ELR (cell line): ENCODE results near the gene PDIA6.
"Not testable (repeated sequence)": the region's sequence is repeated elsewhere in the genome, so short reads cannot be mapped to it uniquely, and the experiment has no call there.

Source experiments
- DNase-seq: peaks from one replicate; pipeline ENCODE4 v3.0.0-alpha.2; 2015; ENCODE audit warnings: low read depth

Gene PDIA6

DNA sequence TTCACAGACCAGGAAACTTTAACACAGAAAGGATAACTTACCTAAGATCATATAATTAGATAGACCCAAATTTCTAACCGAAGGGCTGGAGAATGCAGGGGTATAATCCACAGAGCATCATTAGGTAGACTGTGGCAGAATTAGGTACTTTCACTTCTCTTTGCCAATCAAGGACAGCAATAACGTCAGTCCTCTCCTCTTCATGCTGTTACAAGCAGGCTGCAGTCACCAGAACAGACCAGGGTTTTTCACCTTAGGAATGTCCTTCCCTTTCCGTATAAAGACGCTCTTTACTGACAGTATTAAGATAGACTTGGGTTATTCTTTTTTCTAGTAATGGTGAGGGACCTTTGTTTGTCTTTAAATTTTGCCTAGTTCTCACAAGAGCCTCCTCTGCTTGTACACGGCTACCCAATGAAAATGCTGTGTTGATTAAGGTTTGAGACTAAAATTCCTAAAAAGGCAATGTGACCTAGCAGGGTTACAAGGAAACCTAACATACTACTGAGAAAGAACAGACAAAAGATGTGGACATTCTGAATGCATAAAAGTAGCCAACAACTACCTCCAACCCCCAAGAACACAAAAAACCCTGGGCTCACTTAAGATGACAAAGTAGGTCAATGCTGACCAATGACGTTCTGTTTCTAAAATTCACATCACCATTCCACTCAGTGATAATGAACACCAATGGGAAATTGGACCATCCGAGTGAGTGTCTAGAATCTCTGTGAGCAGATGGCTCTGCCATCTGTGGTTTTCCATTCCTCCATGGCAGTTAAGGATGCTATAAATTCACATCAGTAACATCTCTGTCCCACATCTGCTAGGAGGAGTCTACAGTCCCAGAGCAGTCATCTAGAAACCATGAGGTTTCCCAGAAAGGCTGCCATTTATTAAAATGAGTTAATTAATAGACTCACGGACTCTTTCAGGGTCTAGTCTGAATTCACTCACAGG lies 2.1 kb downstream of the PDIA6 start:
- peak; percentile 19 for DNase-seq

- DNase-seq: no peak
Observed at GRCh38 chr2:10806543-10806942, 6.0 kb downstream of the PDIA6 start.

GRCh38 chr2:10805990-10806389 lies 6.6 kb downstream of the PDIA6 start:
- not testable (repeated sequence) for DNase-seq

DNA sequence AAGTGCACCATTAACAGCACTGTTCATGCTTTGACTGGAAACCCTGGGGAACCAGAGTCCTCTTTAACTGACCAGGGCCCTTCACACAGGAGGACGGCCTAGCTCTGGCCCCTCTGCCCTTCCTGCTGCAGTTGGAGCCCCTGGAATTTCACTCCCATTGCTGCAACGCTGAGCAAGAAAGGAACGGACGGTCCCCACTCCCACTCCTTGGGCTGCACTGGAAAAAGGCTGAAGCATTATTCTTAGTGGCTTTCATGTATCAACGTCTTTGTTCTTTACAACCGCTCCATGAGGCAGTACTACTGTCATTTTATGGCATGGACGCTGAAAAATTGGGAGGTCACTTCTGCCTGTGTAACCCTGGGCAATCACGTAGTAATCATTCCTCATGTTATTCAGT lies 9.9 kb downstream of the PDIA6 start:
- no peak for DNase-seq

DNA sequence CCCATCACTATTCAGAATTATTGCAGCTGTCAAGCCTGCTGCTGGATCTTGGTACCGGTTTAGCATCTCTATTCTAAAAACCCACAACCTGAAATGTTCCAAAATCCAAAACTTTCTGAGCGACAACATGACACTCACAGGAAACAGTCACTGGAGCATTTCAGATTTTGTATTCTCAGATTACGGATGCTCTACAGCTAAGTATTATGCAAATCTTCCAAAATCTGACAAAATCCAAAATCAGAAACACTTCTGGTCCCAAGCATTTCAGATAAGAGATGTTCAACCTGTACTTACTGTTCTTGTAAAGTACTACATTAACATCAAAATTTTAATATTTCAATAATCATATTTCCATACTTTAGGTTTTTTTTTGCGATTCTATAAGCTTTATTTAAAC lies 12.4 kb downstream of the PDIA6 start:
- DNase-seq: no peak

- peak; percentile 13 for DNase-seq
Observed at GRCh38 chr2:10798783-10799182, 13.8 kb downstream of the PDIA6 start.

DNA sequence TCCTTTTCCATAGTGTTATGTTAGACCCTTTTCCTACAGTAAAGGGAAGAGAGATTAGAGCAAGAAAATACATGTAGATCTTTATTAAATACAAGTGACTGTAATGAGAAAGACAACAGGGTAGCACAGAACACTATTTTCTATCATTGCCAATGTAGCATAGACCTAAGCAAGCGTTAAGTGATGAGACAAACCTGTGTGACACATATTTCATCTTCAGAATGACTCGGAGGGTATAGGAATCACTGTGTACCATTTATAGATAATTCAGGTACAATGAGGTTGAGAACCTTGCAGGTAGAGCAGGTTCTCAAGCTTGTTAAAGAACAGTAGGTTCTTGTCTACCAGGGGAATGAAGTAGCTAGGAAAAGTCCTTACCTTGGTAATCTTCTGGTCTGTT lies 15.9 kb downstream of the PDIA6 start:
- no peak for DNase-seq

- DNase-seq: no peak
Observed at GRCh38 chr2:10795508-10796046, 17.0 kb downstream of the PDIA6 start.

- no peak for DNase-seq
Observed at GRCh38 chr2:10794876-10795275, 17.7 kb downstream of the PDIA6 start.

DNA sequence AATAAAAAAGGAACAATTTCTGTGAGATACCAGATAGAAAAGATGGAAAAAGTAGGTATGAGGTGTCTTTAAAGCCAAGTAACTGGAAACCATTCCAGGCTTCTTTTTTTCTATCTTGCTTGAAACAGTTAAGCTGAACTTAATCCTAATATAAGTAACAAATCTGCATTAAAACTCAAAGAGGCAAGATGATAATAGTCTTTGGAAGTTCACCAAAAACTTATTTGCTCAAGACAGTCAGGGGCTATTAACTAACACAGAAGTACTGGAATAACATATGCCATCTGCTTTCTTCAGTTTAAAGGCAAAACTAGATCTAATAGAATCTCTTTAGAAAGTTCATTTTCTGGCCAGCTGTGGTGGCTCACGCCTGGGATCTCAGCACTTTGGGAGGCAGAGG lies 18.8 kb downstream of the PDIA6 start:
- no peak for DNase-seq

GRCh38 chr2:10792660-10793400 lies 19.8 kb downstream of the PDIA6 start:
- no peak for DNase-seq

DNA sequence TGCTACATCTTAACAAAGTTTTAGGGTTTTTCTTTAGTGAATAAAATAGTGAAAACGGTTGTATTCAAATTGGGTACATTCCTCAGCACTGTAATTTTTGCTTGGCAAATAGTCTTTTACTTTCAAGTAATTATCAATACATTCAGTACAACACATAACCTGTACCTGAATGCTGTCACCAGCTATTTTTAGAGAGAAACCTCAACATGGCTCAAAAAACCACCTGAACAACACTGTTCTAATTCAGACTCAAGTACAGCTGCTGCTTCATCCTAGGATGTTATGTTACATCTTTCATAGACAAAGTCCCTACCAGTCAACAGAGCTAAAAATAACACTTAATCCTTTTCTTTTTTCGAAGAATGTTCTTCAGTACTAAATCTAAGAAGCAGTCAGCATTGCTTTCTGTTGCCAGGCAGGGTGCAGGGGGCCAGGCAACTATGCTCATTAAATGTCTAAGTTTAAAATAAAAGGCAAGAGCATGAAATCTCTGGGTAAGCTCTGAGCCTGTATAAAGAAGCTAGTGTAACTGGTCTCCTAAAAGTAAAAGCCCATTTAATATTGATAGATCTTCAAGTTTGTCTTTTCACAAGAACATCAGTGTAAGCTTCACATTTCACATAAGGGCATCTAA lies 20.5 kb downstream of the PDIA6 start:
- no peak for DNase-seq

DNA sequence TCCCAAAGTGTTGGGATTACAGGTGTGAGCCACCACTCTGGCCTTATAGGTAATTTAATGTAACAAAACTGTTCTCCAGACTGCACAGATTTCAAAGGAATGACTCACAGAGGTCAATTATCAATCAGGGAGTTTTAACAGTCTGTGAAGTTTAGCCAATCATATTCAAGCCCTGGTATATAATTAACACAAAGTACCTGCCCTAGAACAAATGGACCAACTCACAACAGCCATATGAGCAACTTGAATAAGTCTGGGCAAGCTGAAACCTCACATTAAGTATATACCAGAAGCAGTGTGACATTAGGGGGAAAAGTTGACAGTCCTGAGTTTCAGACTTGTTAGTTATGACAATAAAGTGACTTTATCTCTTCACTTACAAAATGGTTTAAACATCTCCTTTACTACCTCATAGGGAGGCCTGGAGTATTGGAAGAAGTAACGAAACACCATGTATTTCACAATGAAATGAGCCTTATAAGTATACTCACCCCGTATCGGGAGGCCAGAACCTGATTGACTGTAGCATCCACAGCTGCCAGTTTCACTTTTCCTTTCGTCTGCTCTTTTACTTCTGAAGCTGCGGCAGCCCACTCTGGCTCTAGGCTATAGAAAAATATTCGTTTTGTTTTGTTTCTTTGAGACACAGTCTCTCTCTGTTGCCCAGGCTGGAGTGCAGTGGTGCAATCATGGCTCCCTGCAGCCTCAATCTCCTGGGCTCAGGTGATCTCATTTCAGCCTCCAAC lies 22.2 kb downstream of the PDIA6 start:
- DNase-seq: no peak

DNA sequence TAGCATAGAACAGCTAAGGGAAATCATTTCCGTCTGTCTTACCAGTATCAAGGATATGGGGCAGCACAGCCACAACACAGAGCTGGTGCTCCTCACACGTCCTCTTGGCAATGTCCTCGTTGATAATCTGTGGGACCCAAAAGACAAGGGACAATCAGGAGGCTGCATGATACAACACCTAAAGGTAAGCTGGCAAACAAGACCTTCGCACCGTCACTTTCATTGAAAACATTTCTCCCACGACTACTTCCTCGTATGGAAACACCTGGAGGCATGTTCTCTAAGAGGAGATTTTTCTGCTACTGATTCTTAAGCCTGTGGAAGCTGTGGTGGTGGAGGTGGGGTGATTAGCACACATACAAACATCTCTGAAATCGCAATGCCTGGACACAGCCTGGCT lies 23.7 kb downstream of the PDIA6 start:
- DNase-seq: no peak

DNA sequence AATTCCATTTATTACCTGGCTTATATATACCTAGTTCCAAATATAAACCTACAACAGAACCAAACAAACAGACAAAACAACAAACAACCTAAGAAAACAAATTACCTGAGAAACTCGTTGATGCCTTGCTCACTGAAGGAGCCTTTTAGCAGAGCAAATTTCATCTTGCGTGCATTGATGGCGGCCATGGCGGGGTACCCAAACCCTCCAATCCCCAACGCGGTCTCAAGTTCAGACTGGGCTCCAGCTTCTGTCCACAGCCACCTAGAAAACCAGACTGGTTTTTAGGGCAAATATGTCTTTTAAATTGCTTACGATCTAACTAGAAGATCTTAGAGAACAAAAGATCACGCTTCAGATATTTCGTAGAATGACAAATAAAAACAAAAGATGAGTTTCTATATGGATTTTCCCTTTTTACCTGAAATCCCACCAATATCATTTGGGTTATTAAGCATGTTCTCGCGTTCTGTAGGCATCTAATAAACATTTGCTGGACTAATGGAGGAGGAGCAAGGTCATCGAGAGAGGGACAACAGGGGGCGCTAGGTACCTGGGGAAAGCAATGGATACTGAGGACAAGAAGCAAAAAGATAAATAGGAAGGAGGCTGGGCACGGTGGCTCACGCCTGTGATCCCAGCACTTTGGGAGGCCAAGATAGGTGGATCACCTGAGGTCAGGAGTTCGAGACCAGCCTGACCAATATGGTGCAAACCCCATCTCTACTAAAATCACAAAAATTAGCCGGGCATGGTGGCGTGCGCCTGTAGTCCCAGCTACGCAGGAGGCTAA lies 25.2 kb downstream of the PDIA6 start:
- DNase-seq: peak; percentile 14

DNA sequence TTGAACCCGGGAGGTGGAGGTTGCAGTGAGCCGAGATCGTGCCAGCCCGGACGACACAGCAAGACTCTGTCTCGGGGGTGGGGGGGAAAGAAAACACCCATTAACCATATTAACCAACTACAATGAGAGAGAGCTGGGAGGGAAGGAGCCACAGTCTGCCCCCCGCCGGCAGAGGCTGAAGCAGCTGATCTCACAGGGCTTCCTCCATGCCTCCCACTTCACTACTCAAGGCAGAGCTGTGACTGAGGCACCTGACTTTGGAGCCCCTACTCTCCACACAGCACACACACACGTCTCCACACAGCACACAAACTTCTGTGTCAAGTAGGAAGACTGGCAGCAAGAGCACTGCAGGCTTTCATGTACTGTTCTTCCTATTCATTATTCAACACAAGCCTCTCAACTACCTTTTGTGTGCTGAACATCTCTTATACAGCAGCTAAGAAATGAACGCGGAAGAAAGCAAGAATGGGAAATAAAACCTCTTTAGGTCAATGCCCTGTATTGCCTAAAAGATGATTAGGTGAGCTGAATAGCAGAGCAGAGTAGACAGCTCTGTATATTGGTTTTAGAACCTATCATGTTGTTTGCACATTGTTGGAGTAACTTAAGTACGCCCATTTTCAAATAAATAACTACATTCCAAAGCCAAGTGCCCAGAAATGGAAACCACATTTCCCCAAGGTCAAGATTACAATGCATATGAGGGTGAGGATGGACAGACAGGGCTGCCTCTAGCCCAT lies 26.2 kb downstream of the PDIA6 start:
- no peak for DNase-seq

GRCh38 chr2:10785260-10785659 lies 27.3 kb downstream of the PDIA6 start:
- DNase-seq: no peak

GRCh38 chr2:10784719-10785118 lies 27.9 kb downstream of the PDIA6 start:
- DNase-seq: no peak

GRCh38 chr2:10783421-10783820 lies 29.2 kb downstream of the PDIA6 start:
- DNase-seq: peak; percentile 32

- DNase-seq: no peak
Observed at GRCh38 chr2:10781746-10782145, 30.8 kb downstream of the PDIA6 start.
